PC-9 (cell line): Measurements from ENCODE around the gene CEL. TPM values are rescaled to one million over a fixed set of nuclear protein-coding genes. Genes with fewer than 3 reads are reported as not detected.

Source experiments
- BruUV-seq: library from RNA; stranded (reverse); fragments of 400-500 nt; replicated peaks from 2 replicates; lab custom pipeline; 2021; lab: Mats Ljungman, UMichigan
- CTCF ChIA-PET: fragments of 300-600 bp; sonication (Branson Sonifier 250); formaldehyde crosslinking; loops from one replicate; lab custom pipeline; 2022; ENCODE audit warnings: antibody characterized with exemption; lab: Charles Lee
- POLR2A ChIA-PET: fragments of 300-600 bp; sonication (Branson Sonifier 250); formaldehyde crosslinking; loops from one replicate; lab custom pipeline; 2022; ENCODE audit warnings: antibody characterized with exemption; ENCODE audit not compliant: unreplicated experiment; lab: Charles Lee
- DNase-seq, 2 experiments: peaks; one replicate each; pipeline versions ENCODE4 v3.0.0 to v3.0.0-alpha.2; 2015 to 2022; ENCODE audit warnings: mixed read lengths in 1 of 2
- H2AFZ ChIP-seq: fragments of 200-600 bp; sonication (generic); 2 replicates; pipeline ENCODE4 v1.8.1; 2017; ENCODE audit warnings: antibody characterized with exemption
- H3F3A ChIP-seq: fragments of 200-600 bp; sonication (generic); 2 replicates; pipeline ENCODE4 v1.8.1; 2017; ENCODE audit warnings: antibody characterized with exemption, mild to moderate bottlenecking, low read depth; ENCODE audit not compliant: insufficient read depth
- H3K27ac ChIP-seq: fragments of 200-600 bp; sonication (generic); 2 replicates; pipeline ENCODE4 v1.6.1; 2016; ENCODE audit warnings: mixed run types
- H3K27me3 ChIP-seq: fragments of 200-600 bp; sonication (generic); 2 replicates; pipeline ENCODE4 v1.6.1; 2016; ENCODE audit warnings: low read depth, mixed run types; ENCODE audit not compliant: insufficient read depth
- H3K36me3 ChIP-seq: fragments of 200-600 bp; sonication (generic); 2 replicates; pipeline ENCODE4 v1.6.1; 2016; ENCODE audit warnings: low read depth, mixed run types
- H3K4me1 ChIP-seq: fragments of 200-600 bp; sonication (generic); replicated peaks from 2 replicates; pipeline ENCODE4 v1.6.1; 2016; ENCODE audit warnings: mixed run types; ENCODE audit not compliant: insufficient read depth
- H3K4me2 ChIP-seq: fragments of 200-600 bp; sonication (generic); 2 replicates; pipeline ENCODE4 v1.6.1; 2017; ENCODE audit warnings: mixed run types
- H3K4me3 ChIP-seq: fragments of 200-600 bp; sonication (generic); 2 replicates; pipeline ENCODE4 v1.6.1; 2016; ENCODE audit warnings: mixed run types
- H3K79me2 ChIP-seq: fragments of 200-600 bp; sonication (generic); 2 replicates; pipeline ENCODE4 v1.6.1; 2017; ENCODE audit warnings: low read depth, mixed run types
- H3K9me2 ChIP-seq: fragments of 200-600 bp; sonication (generic); 2 replicates; pipeline ENCODE4 v1.8.1; 2017; ENCODE audit warnings: mild to moderate bottlenecking; ENCODE audit not compliant: insufficient read depth
- H3K9me3 ChIP-seq: fragments of 200-600 bp; sonication (generic); 2 replicates; pipeline ENCODE4 v1.8.1; 2016; ENCODE audit warnings: low read depth; ENCODE audit not compliant: insufficient read depth
- H4K20me1 ChIP-seq: fragments of 200-600 bp; sonication (generic); 2 replicates; pipeline ENCODE4 v1.8.1; 2017; ENCODE audit not compliant: insufficient read depth
- CTCF ChIP-seq: fragments of 200-600 bp; sonication (generic); conservative IDR thresholded peaks from 2 replicates; pipeline ENCODE4 v1.6.1; 2017; ENCODE audit warnings: mixed run types, antibody characterized with exemption, mild to moderate bottlenecking, moderate library complexity
- EZH2 ChIP-seq: fragments of 200-600 bp; sonication (generic); IDR thresholded peaks from 2 replicates; pipeline ENCODE4 v1.8.0; 2017; ENCODE audit warnings: antibody characterized with exemption, low read depth
- intact Hi-C: fragments of 100-400 bp; cut with micrococcal nuclease; formaldehyde crosslinking; loops from one replicate; pipeline ENCODE4 v1.10.0; 2022; ENCODE audit not compliant: unreplicated experiment
- total RNA-seq: library from RNA; stranded (reverse); gene quantifications from 2 replicates; pipeline ENCODE4 v1.2.3, GENCODE V29; 2021

The CEL gene
- total RNA-seq, 1 experiment from 2014 or later, result 2.7 TPM

DNA sequence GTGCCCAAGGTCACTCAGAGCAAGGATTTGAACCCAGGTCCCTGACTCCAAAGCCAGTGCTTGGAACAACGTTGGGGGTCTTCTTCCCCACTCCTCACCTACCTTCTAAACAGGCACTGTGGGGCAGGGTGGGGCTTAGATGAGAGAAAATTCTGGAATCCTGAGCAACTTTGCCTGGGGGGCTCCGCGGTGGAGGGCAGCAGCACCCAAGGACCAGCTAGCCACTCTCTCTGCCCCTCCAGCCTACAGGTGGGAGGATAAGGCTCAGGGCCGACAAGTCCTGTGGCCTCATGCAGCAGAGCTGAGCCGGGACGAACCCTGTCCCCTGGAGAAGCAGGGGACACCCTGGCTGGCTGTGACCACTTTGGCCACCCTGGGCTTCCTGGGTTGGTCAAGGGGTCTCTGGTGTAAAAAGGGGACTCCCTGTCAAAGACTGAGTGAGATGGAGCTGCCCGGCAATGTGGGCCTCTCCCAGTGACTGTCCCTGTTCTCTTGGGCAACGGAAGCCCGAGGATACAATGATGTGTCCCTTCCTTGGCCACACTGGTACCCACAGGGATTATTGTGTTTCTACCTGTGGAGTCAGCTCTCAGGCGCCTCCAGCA is 26.5 kb downstream of the CEL start:
- no peak overlapping the region for H2AFZ ChIP-seq
- H3K9me2 ChIP-seq, result no peaks in the 10 kb centered on the region
- no peaks in the 10 kb centered on the region for H3K27me3 ChIP-seq
- H3K4me3 ChIP-seq, result no peak overlapping the region
- POLR2A ChIA-PET, result no interaction called here
- no peaks in the 10 kb centered on the region for H3K9me3 ChIP-seq
- CTCF ChIA-PET, result no interaction called here
- no TSS peak for BruUV-seq
- H3F3A ChIP-seq, result no peaks in the 10 kb centered on the region
- no peaks in the 10 kb centered on the region for H3K4me1 ChIP-seq
- H4K20me1 ChIP-seq, result no peaks in the 10 kb centered on the region
- intact Hi-C loops, result no loop called here
- H3K27ac ChIP-seq, result no peak overlapping the region
- no peaks in the 10 kb centered on the region for H3K79me2 ChIP-seq
- no peak for DNase-seq
- TF ChIP-seq CTCF (no peak), EZH2 (no peak)
- H3K4me2 ChIP-seq, result no peak overlapping the region
- no peaks in the 10 kb centered on the region for H3K36me3 ChIP-seq

- ChIA-PET POLR2A (no interaction called here), CTCF (no interaction called here)
These were observed 27.0 kb downstream of the CEL start for GRCh38 chr9:133088756-133089155.

DNA sequence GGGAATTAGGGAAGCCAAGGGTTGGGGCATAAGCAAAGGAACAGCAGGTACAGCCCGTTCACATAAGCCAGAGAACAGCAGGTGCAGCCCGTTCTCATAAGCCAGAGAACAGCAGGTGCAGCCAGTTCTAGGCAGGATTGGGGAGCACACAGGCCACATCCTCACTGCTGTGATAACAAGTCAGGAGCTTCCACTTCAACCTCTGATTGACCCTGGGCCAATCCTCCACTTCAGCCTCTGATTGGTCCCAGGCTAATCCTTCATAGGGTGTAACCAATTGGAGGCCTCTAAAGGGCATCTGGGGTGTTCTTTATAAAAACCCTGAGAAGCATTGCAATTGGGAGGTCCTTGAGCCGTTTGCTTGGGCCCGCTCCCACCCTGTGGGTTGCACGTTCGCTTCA is 27.5 kb downstream of the CEL start:
- H3K79me2 ChIP-seq, result no peaks in the 10 kb centered on the region
- H3K36me3 ChIP-seq, result no peaks in the 10 kb centered on the region
- H3K4me1 ChIP-seq, result no peaks in the 10 kb centered on the region
- ChIA-PET CTCF (interaction anchor here (0.6 kb wide), 1 partner anchor 396 kb away, joined by 5 read pairs; no protein-coding TSS in a partner anchor), POLR2A (no interaction called here)
- no peak overlapping the region for H3K4me2 ChIP-seq
- no peaks in the 10 kb centered on the region for H3K9me2 ChIP-seq
- no peak overlapping the region for H2AFZ ChIP-seq
- no TSS peak for BruUV-seq
- H3K27me3 ChIP-seq, result no peaks in the 10 kb centered on the region
- TF ChIP-seq EZH2 (no peak), CTCF (no peak)
- DNase-seq, result no peak
- no peak overlapping the region for H3K4me3 ChIP-seq
- H3F3A ChIP-seq, result no peaks in the 10 kb centered on the region
- no peaks in the 10 kb centered on the region for H4K20me1 ChIP-seq
- intact Hi-C loops, result no loop called here
- H3K9me3 ChIP-seq, result no peaks in the 10 kb centered on the region
- no peak overlapping the region for H3K27ac ChIP-seq

More at GRCh38 chr9:133088756-133089155, 27.0 kb downstream of the CEL start:
- BruUV-seq, result no TSS peak
- H3K9me2 ChIP-seq, result no peaks in the 10 kb centered on the region
- no peaks in the 10 kb centered on the region for H3K27me3 ChIP-seq
- H3K4me1 ChIP-seq, result no peaks in the 10 kb centered on the region
- TF ChIP-seq CTCF, result no peak
- TF ChIP-seq EZH2, result no peak
- H3K4me2 ChIP-seq, result no peak overlapping the region
- no peaks in the 10 kb centered on the region for H3K36me3 ChIP-seq
- H3K79me2 ChIP-seq, result no peaks in the 10 kb centered on the region
- no peaks in the 10 kb centered on the region for H3K9me3 ChIP-seq
- H4K20me1 ChIP-seq, result no peaks in the 10 kb centered on the region
- intact Hi-C loops, result no loop called here
- DNase-seq, result no peak
- no peaks in the 10 kb centered on the region for H3F3A ChIP-seq
- no peak overlapping the region for H3K4me3 ChIP-seq
- H2AFZ ChIP-seq, result no peak overlapping the region
- no peak overlapping the region for H3K27ac ChIP-seq
